ENCODE measurements around the gene REXO4.

The REXO4 gene

GRCh38 chr9:133367778-133368177 is 50.0 kb downstream of the REXO4 start:
- DNase-seq (ENCODE audit: low read depth) = no peak

GRCh38 chr9:133367221-133367620 is 50.6 kb downstream of the REXO4 start:
- no peak for DNase-seq (ENCODE audit: low read depth)

DNA sequence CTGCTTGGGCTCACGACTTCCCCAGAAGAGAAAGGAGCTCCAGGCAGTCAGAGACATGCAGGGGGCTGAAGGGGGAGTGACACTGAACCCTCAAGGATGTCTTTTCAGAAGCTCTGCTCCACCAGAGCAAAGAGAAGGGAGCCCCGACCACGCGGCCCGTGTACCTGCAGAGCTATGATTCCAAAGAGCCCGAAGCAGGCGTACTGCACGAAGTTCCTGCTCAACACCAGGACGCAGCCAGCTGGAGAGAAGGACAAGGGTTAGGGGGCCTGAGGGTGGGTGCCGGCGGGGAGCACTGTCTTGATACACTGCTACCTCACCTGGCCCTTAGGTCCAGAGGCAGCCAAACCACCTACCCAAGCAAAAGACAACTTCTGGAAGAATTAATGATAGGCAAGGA is 51.4 kb downstream of the REXO4 start:
- DNase-seq (ENCODE audit: low read depth) = no peak

DNA sequence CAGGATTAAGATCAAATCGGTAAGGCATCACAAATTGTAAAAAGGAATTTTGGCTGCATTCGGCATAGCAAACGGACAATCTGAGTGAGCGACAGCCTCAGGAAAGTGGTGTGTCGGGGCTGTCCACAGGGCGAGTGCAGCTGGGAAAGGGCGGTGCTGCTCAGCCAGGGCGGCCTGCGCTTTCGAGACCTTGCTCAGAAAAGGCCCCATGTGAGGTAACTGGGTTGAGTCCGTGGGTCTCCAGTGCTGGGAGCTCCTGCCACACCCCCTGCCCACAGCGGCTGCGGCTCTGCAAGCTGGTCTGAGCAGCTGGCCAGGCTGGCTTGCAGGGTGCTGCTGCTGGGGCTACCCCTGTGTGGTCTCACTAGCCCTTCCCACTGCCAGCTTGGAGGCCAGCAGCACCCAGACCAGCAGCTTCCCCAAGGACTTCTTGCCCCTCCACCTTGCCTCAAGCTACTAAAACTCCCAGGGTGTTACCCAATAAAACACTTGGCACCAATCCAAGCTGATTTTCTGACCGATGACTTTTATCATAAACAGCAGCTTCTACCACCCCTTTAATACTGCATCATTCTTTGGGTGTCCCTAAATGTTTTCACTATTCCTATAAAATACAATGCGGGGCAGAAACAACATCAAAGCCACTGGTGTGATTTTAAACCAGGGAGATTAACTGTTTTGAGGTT is 55.3 kb downstream of the REXO4 start:
- DNase-seq (ENCODE audit: low read depth) = no peak

DNA sequence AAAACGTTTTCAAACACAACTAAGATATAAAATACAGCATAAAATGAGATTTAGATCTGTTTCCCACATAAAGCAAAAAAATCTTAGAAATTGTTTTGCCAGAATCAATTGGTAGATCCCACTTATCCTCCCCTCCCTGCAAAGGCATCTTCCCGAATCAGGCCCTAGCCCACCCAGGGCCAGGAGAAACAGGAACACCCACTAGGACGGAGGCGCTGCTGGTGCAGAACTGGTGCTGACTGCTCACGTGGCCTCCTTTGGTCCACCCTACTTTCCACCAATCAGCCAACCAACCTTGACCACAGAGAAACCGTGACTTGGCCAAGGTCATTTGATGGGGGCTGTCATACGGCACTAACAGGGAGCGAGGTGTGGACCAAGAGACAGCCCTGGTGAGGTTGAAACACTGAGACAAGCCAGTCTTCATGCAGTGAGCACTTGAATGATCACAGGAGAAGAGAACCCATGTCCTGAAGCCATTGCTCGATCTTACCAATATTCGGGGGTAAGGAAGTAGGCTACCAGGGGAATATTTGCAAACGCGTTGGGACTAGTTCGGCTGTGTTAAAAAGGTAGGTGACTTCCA is 56.2 kb downstream of the REXO4 start:
- no peak for DNase-seq (ENCODE audit: low read depth)

DNA sequence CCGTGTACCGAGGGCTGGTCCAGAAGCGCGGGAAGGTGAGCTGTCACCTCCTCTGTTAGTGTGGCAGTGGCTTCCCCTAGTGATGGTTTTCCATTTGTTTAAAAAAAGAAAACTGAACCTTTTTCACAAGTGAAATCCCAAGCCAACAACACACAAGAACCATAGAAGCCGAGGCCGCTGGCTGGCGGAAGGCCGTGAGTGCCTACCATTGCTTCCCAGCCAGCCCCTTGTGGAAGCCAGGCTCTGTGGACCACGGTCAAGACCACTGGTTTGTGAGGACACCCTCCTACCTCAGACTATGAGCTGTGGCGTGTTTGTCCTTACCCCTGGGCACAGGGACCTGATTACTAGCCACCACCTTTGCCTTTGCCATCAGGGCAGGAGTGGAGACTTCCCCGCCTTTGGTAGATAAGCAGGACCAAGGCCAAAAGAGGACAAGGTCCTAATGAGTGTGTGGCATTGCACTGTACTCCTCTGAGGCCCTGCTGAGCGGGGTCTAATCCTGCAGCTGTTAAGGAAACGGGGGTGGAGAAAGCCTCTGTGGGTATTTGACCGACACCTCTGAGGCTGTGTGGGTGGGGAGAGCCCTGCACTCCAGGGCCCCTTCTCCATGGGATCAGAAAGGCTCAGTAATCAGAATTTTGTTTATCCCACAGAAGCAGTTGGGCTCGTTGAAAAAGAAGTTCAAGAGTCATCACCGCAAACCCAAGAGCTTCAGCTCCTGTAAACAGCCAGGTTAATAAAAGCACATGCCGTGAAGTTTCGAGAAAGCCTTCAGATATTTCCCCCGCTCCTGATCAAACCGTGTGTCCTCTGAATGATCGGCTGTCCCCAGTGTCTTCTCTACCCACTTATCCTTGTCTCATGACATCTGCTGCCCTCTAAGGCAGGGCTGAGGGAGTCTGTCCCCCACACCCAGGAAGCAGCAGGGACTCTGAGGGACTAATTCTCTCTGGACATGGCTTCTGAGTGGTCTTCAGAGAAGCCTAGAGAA is 57.1 kb downstream of the REXO4 start:
- DNase-seq (ENCODE audit: low read depth) = no peak

GRCh38 chr9:133359399-133360175 is 58.2 kb downstream of the REXO4 start:
- no peak for DNase-seq (ENCODE audit: low read depth)

DNA sequence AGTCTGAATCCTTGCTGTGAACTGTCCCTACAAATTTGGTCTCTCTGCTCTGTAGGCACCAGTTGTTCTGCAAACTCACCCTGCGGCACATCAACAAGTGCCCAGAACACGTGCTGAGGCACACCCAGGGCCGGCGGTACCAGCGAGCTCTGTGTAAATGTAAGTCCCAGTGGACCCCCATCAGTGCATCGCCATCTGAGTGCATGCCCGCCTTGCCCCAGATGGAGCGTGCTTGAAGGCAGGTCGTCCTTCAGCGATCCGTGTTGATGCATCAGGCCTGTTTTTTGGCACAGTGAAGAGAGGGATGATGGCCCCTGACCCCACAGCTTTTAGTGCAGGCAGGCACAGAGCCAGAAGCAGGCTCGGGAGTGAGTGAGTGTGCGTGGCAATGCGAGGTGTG is 60.2 kb downstream of the REXO4 start:
- no peak for DNase-seq (ENCODE audit: low read depth)

- DNase-seq (ENCODE audit: low read depth) = no peak
These were observed 61.3 kb downstream of the REXO4 start, which contains the start of the genes SURF1 and SURF2 for GRCh38 chr9:133356391-133357091. Gene SURF1, minus strand, starts transcription at chr9:133356487. Its CDS starts 34 bp downstream, at chr9:133356453. Gene SURF2, plus strand, starts transcription at chr9:133356550. Its CDS starts 43 bp downstream, at chr9:133356593.
